WTC11 (cell line): Measurements from ENCODE around the gene TRUB1. TPM values are rescaled to one million over a fixed set of nuclear protein-coding genes. Genes with fewer than 3 reads are reported as not detected.

Experiments used
- ATAC-seq: fragments of 200-7000 bp; cut with Tn5 transposase; 2 replicates; pipeline ENCODE4 v1.10.0; 2021; ENCODE audit warnings: mild to moderate bottlenecking, moderate library complexity
- CTCF ChIA-PET: fragments of 300-600 bp; sonication (Branson Sonifier 250); formaldehyde crosslinking; loops from one replicate; lab custom pipeline; 2021; ENCODE audit warnings: antibody characterized with exemption; lab: Charles Lee
- POLR2A ChIA-PET: fragments of 350-600 bp; sonication (Branson Sonifier 250); formaldehyde crosslinking; loops from one replicate; lab custom pipeline; 2021; ENCODE audit warnings: antibody characterized with exemption; lab: Charles Lee
- DNase-seq: peaks from one replicate; pipeline ENCODE4 v3.0.0; 2021; ENCODE audit warnings: low spot score
- H3K27ac Mint-ChIP-seq: 2 replicates; pipeline ENCODE4 v1.8.0; 2021; ENCODE audit warnings: mixed read lengths
- H3K27me3 Mint-ChIP-seq: 2 replicates; pipeline ENCODE4 v1.8.0; 2021; ENCODE audit warnings: low read depth, mild to moderate bottlenecking, moderate library complexity, mixed read lengths
- H3K36me3 Mint-ChIP-seq: 2 replicates; pipeline ENCODE4 v1.8.0; 2021; ENCODE audit warnings: mixed read lengths
- H3K4me1 Mint-ChIP-seq: 2 replicates; pipeline ENCODE4 v1.8.0; 2022; ENCODE audit warnings: mixed read lengths
- H3K4me3 Mint-ChIP-seq: 2 replicates; pipeline ENCODE4 v1.8.0; 2021; ENCODE audit warnings: mild to moderate bottlenecking, moderate library complexity, mixed read lengths
- H3K9me3 Mint-ChIP-seq: 2 replicates; pipeline ENCODE4 v1.8.0; 2021; ENCODE audit warnings: mixed read lengths
- ATF2 ChIP-seq: sonication (generic); formaldehyde crosslinking; IDR thresholded peaks from 2 replicates; pipeline ENCODE4 v1.8.1; 2022; ENCODE audit warnings: low read depth, missing genetic modification reagents, borderline replicate concordance
- CREB1 ChIP-seq: sonication (generic); formaldehyde crosslinking; IDR thresholded peaks from 2 replicates; pipeline ENCODE4 v1.8.0; 2023; ENCODE audit warnings: mild to moderate bottlenecking, missing genetic modification reagents
- CTCF ChIP-seq: fragments of 200-600 bp; IDR thresholded peaks from 2 replicates; pipeline ENCODE4 v1.8.0; 2022; ENCODE audit warnings: antibody characterized with exemption
- FOXK1 ChIP-seq: sonication (generic); formaldehyde crosslinking; IDR thresholded peaks from 2 replicates; pipeline ENCODE4 v1.8.0; 2022; ENCODE audit warnings: mild to moderate bottlenecking, moderate library complexity, missing genetic modification reagents
- FOXP1 ChIP-seq: sonication (generic); formaldehyde crosslinking; IDR thresholded peaks from 2 replicates; pipeline ENCODE4 v1.8.0; 2022; ENCODE audit warnings: missing genetic modification reagents, mild to moderate bottlenecking, moderate library complexity, borderline replicate concordance
- IRF1 ChIP-seq: sonication (generic); formaldehyde crosslinking; IDR thresholded peaks from 2 replicates; pipeline ENCODE4 v1.8.0; 2023; ENCODE audit warnings: missing genetic modification reagents
- IRF2 ChIP-seq: sonication (generic); formaldehyde crosslinking; IDR thresholded peaks from 2 replicates; pipeline ENCODE4 v1.8.0; 2022; ENCODE audit warnings: low read depth, missing genetic modification reagents, borderline replicate concordance
- KAT7 ChIP-seq: sonication (generic); formaldehyde crosslinking; IDR thresholded peaks from 2 replicates; pipeline ENCODE4 v1.8.1; 2023; ENCODE audit warnings: missing genetic modification reagents, mild to moderate bottlenecking, borderline replicate concordance
- MXD4 ChIP-seq: fragments of 250-450 bp; sonication (Bioruptor Pico); IDR thresholded peaks from 2 replicates; pipeline ENCODE4 v1.8.0; 2021; ENCODE audit warnings: mild to moderate bottlenecking, moderate library complexity, borderline replicate concordance
- NFE2L1 ChIP-seq: sonication (generic); formaldehyde crosslinking; IDR thresholded peaks from 2 replicates; pipeline ENCODE4 v1.8.1; 2023; ENCODE audit warnings: missing genetic modification reagents
- NFYB ChIP-seq: sonication (generic); formaldehyde crosslinking; conservative IDR thresholded peaks from 2 replicates; pipeline ENCODE4 v1.8.0; 2022; ENCODE audit warnings: low read depth, missing genetic modification reagents
- PREB ChIP-seq: sonication (generic); formaldehyde crosslinking; IDR thresholded peaks from 2 replicates; pipeline ENCODE4 v1.8.1; 2022; ENCODE audit warnings: mild to moderate bottlenecking, missing genetic modification reagents, moderate library complexity, borderline replicate concordance
- STAT6 ChIP-seq: sonication (generic); formaldehyde crosslinking; conservative IDR thresholded peaks from 2 replicates; pipeline ENCODE4 v1.8.1; 2023; ENCODE audit warnings: mild to moderate bottlenecking, low read depth, missing genetic modification reagents, moderate library complexity
- ZNF138 ChIP-seq: sonication (generic); formaldehyde crosslinking; conservative IDR thresholded peaks from 2 replicates; pipeline ENCODE4 v1.8.1; 2022; ENCODE audit warnings: mild to moderate bottlenecking, moderate library complexity, missing genetic modification reagents
- ZNF281 ChIP-seq: sonication (generic); formaldehyde crosslinking; IDR thresholded peaks from 2 replicates; pipeline ENCODE4 v1.8.0; 2023; ENCODE audit warnings: mild to moderate bottlenecking, missing genetic modification reagents
- total RNA-seq: library from RNA; stranded (reverse); gene quantifications from 3 replicates; pipeline ENCODE4 v1.2.3, GENCODE V29; 2021
- TF ChIP-seq, protein P1 (sequence below): sonication (generic); formaldehyde crosslinking; IDR thresholded peaks from 2 replicates; pipeline ENCODE4 v1.8.1; 2023; ENCODE audit warnings: mild to moderate bottlenecking, missing genetic modification reagents
- TF ChIP-seq, protein P2 (sequence below): fragments of 250-450 bp; sonication (Bioruptor Pico); IDR thresholded peaks from 2 replicates; pipeline ENCODE4 v1.9.0; 2021; ENCODE audit warnings: mild to moderate bottlenecking
- TF ChIP-seq, protein P3 (sequence below): sonication (generic); formaldehyde crosslinking; IDR thresholded peaks from 2 replicates; pipeline ENCODE4 v1.8.0; 2022; ENCODE audit warnings: mild to moderate bottlenecking, missing genetic modification reagents

Gene TRUB1
- total RNA-seq, 1 experiment from 2014 or later, result 27.8 TPM

GRCh38 chr10:114908896-114909295, 29.1 kb upstream of the TRUB1 start (continued):
- TF ChIP-seq, protein P1, sequence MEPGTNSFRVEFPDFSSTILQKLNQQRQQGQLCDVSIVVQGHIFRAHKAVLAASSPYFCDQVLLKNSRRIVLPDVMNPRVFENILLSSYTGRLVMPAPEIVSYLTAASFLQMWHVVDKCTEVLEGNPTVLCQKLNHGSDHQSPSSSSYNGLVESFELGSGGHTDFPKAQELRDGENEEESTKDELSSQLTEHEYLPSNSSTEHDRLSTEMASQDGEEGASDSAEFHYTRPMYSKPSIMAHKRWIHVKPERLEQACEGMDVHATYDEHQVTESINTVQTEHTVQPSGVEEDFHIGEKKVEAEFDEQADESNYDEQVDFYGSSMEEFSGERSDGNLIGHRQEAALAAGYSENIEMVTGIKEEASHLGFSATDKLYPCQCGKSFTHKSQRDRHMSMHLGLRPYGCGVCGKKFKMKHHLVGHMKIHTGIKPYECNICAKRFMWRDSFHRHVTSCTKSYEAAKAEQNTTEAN (CRISPR knock-in tag), result no peak
- TF ChIP-seq NFYB, result no peak
- TF ChIP-seq MXD4, result no peak

GRCh38 chr10:114911052-114911711, 26.8 kb upstream of the TRUB1 start:
- Mint-ChIP-seq H3K4me1 (0 out of 2 replicates have a peak, but pooled peaks cover 3% of the 10 kb centered on the region), H3K27ac (no peak overlapping the region), H3K27me3 (no peaks in the 10 kb centered on the region; the same call in 1 of the 2 replicates), H3K4me3 (no peak overlapping the region), H3K9me3 (peaks cover 11% of the 10 kb centered on the region), H3K36me3 (no peaks in the 10 kb centered on the region)
- ATAC-seq (peak; percentile 56), DNase-seq (no peak)
- POLR2A ChIA-PET, result no interaction called here
- no peak for TF ChIP-seq IRF1
- TF ChIP-seq CTCF, result no peak
- TF ChIP-seq IRF2 (CRISPR knock-in tag), result no peak
- TF ChIP-seq, protein P2, sequence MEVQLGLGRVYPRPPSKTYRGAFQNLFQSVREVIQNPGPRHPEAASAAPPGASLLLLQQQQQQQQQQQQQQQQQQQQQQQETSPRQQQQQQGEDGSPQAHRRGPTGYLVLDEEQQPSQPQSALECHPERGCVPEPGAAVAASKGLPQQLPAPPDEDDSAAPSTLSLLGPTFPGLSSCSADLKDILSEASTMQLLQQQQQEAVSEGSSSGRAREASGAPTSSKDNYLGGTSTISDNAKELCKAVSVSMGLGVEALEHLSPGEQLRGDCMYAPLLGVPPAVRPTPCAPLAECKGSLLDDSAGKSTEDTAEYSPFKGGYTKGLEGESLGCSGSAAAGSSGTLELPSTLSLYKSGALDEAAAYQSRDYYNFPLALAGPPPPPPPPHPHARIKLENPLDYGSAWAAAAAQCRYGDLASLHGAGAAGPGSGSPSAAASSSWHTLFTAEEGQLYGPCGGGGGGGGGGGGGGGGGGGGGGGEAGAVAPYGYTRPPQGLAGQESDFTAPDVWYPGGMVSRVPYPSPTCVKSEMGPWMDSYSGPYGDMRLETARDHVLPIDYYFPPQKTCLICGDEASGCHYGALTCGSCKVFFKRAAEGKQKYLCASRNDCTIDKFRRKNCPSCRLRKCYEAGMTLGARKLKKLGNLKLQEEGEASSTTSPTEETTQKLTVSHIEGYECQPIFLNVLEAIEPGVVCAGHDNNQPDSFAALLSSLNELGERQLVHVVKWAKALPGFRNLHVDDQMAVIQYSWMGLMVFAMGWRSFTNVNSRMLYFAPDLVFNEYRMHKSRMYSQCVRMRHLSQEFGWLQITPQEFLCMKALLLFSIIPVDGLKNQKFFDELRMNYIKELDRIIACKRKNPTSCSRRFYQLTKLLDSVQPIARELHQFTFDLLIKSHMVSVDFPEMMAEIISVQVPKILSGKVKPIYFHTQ (CRISPR knock-in tag), result no peak
- no peak for TF ChIP-seq KAT7 (CRISPR knock-in tag)
- no peak for TF ChIP-seq FOXK1 (CRISPR knock-in tag)
- TF ChIP-seq ZNF138 (CRISPR knock-in tag), result no peak
- TF ChIP-seq ATF2 (CRISPR knock-in tag), result no peak
- TF ChIP-seq NFE2L1, result no peak
- TF ChIP-seq CREB1, result no peak
- TF ChIP-seq ZNF281 (CRISPR knock-in tag), result no peak
- no peak for TF ChIP-seq STAT6 (CRISPR knock-in tag)
- no peak for TF ChIP-seq PREB (CRISPR knock-in tag)
- no peak for TF ChIP-seq FOXP1 (CRISPR knock-in tag)
- TF ChIP-seq, protein P3, sequence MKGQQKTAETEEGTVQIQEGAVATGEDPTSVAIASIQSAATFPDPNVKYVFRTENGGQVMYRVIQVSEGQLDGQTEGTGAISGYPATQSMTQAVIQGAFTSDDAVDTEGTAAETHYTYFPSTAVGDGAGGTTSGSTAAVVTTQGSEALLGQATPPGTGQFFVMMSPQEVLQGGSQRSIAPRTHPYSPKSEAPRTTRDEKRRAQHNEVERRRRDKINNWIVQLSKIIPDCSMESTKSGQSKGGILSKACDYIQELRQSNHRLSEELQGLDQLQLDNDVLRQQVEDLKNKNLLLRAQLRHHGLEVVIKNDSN (CRISPR knock-in tag), result no peak
- CTCF ChIA-PET, result interaction anchor here (1.1 kb wide), 1 partner anchor 219 kb away, joined by 3 read pairs; no protein-coding TSS in a partner anchor
